ENCODE data around the gene MAD1L1.

The MAD1L1 gene

GRCh38 chr7:2148189-2148588 lies 84.6 kb downstream of the MAD1L1 start:
- H3K36me3 ChIP-seq (ENCODE audit: control insufficient read depth in 4 of 4, insufficient read depth in 4 of 4, low read length in 3 of 4), result peaks cover 2 to 64% (median 28%) of the 10 kb centered on the region in 4 experiments
- POLR2A ChIA-PET, result interaction anchor here (0.7 kb wide), 1 partner anchor 129 kb away, joined by 3 read pairs; no protein-coding TSS in a partner anchor

GRCh38 chr7:2146676-2147472 lies 85.9 kb downstream of the MAD1L1 start:
- Histone ChIP-seq H3K27ac (ENCODE audit: insufficient read depth in 1 of 2, low read depth in 1 of 2, low read length in 2 of 2, poor library complexity in 1 of 2, severe bottlenecking in 2 of 2) (no peak overlapping the region), H3K4me3 (ENCODE audit: control insufficient read depth in 1 of 7, extremely low read depth in 1 of 7, insufficient read depth in 4 of 7, low read depth in 2 of 7, low read length in 6 of 7) (no peak overlapping the region), H3K4me1 (ENCODE audit: control extremely low read depth in 1 of 4, control insufficient read depth in 4 of 4, insufficient read depth in 4 of 4, low read length in 3 of 4) (peaks cover 0 to 3% (median 0%) of the 10 kb centered on the region in 4 experiments), H3K36me3 (ENCODE audit: control insufficient read depth in 4 of 4, insufficient read depth in 4 of 4, low read length in 3 of 4) (peaks cover 2 to 64% (median 29%) of the 10 kb centered on the region in 4 experiments), H3K27me3 (replicated peaks in 2 of 5; ENCODE audit: control insufficient read depth in 4 of 5, insufficient read depth in 5 of 5, low read length in 4 of 5) (no peaks in the 10 kb centered on the region), H3K9me3 (ENCODE audit: control extremely low read depth in 1 of 5, control insufficient read depth in 4 of 5, insufficient read depth in 2 of 5, low read depth in 1 of 5, low read length in 4 of 5) (no peaks in the 10 kb centered on the region)
- WGBS (ENCODE audit: insufficient coverage), result 93% methylated on average over 31 of the region's 35 CpGs
- ChIA-PET CTCF (interaction anchor here (0.6 kb wide), 1 partner anchor 13 kb away, joined by 3 read pairs; no protein-coding TSS in a partner anchor), POLR2A (no interaction called here)
- no peak for DNase-seq

More at GRCh38 chr7:2148189-2148588, 84.6 kb downstream of the MAD1L1 start:
- Histone ChIP-seq H3K9me3 (ENCODE audit: control extremely low read depth in 1 of 5, control insufficient read depth in 4 of 5, insufficient read depth in 2 of 5, low read depth in 1 of 5, low read length in 4 of 5) (no peaks in the 10 kb centered on the region), H3K27me3 (replicated peaks in 2 of 5; ENCODE audit: control insufficient read depth in 4 of 5, insufficient read depth in 5 of 5, low read length in 4 of 5) (no peaks in the 10 kb centered on the region), H3K4me1 (ENCODE audit: control extremely low read depth in 1 of 4, control insufficient read depth in 4 of 4, insufficient read depth in 4 of 4, low read length in 3 of 4) (peaks cover 0 to 3% (median 0%) of the 10 kb centered on the region in 4 experiments), H3K27ac (ENCODE audit: insufficient read depth in 1 of 2, low read depth in 1 of 2, low read length in 2 of 2, poor library complexity in 1 of 2, severe bottlenecking in 2 of 2) (no peak overlapping the region), H3K4me3 (ENCODE audit: control insufficient read depth in 1 of 7, extremely low read depth in 1 of 7, insufficient read depth in 4 of 7, low read depth in 2 of 7, low read length in 6 of 7) (no peak overlapping the region)
- no peak for DNase-seq
- WGBS (ENCODE audit: insufficient coverage), result 96% methylated on average over 11 of the region's 11 CpGs
- CTCF ChIA-PET, result interaction anchor here (1.6 kb wide), 1 partner anchor 24 kb away, joined by 3 read pairs; no protein-coding TSS in a partner anchor

GRCh38 chr7:2145835-2146580 lies 86.7 kb downstream of the MAD1L1 start:
- Histone ChIP-seq H3K9me3 (ENCODE audit: control extremely low read depth in 1 of 5, control insufficient read depth in 4 of 5, insufficient read depth in 2 of 5, low read depth in 1 of 5, low read length in 4 of 5) (no peaks in the 10 kb centered on the region), H3K27ac (ENCODE audit: insufficient read depth in 1 of 2, low read depth in 1 of 2, low read length in 2 of 2, poor library complexity in 1 of 2, severe bottlenecking in 2 of 2) (no peak overlapping the region), H3K36me3 (ENCODE audit: control insufficient read depth in 4 of 4, insufficient read depth in 4 of 4, low read length in 3 of 4) (peaks cover 2 to 64% (median 29%) of the 10 kb centered on the region in 4 experiments), H3K27me3 (replicated peaks in 2 of 5; ENCODE audit: control insufficient read depth in 4 of 5, insufficient read depth in 5 of 5, low read length in 4 of 5) (no peaks in the 10 kb centered on the region), H3K4me1 (ENCODE audit: control extremely low read depth in 1 of 4, control insufficient read depth in 4 of 4, insufficient read depth in 4 of 4, low read length in 3 of 4) (peaks cover 0 to 3% (median 0%) of the 10 kb centered on the region in 4 experiments), H3K4me3 (ENCODE audit: control insufficient read depth in 1 of 7, extremely low read depth in 1 of 7, insufficient read depth in 4 of 7, low read depth in 2 of 7, low read length in 6 of 7) (no peak overlapping the region)
- ChIA-PET POLR2A (no interaction called here), CTCF (interaction anchor here (1.4 kb wide), 1 partner anchor 10 kb away, joined by 4 read pairs; no protein-coding TSS in a partner anchor)
- DNase-seq, result no peak
- WGBS (ENCODE audit: insufficient coverage), result 96% methylated on average over 42 of the region's 42 CpGs

- Histone ChIP-seq H3K27me3 (replicated peaks in 2 of 5; ENCODE audit: control insufficient read depth in 4 of 5, insufficient read depth in 5 of 5, low read length in 4 of 5) (no peaks in the 10 kb centered on the region), H3K4me1 (ENCODE audit: control extremely low read depth in 1 of 4, control insufficient read depth in 4 of 4, insufficient read depth in 4 of 4, low read length in 3 of 4) (no peaks in the 10 kb centered on the region), H3K36me3 (ENCODE audit: control insufficient read depth in 4 of 4, insufficient read depth in 4 of 4, low read length in 3 of 4) (peaks cover 2 to 64% (median 29%) of the 10 kb centered on the region in 4 experiments), H3K27ac (ENCODE audit: insufficient read depth in 1 of 2, low read depth in 1 of 2, low read length in 2 of 2, poor library complexity in 1 of 2, severe bottlenecking in 2 of 2) (no peak overlapping the region), H3K9me3 (ENCODE audit: control extremely low read depth in 1 of 5, control insufficient read depth in 4 of 5, insufficient read depth in 2 of 5, low read depth in 1 of 5, low read length in 4 of 5) (no peaks in the 10 kb centered on the region), H3K4me3 (ENCODE audit: control insufficient read depth in 1 of 7, extremely low read depth in 1 of 7, insufficient read depth in 4 of 7, low read depth in 2 of 7, low read length in 6 of 7) (no peak overlapping the region)
- DNase-seq, result no peak
- ChIA-PET POLR2A (no interaction called here), CTCF (interaction anchor here (1.4 kb wide), 1 partner anchor 9 kb away, joined by 4 read pairs; no protein-coding TSS in a partner anchor)
- whole genome bisulfite sequencing (ENCODE audit: insufficient coverage), result 97% methylated on average over 14 of the region's 15 CpGs
Measured at GRCh38 chr7:2144926-2145325, 87.8 kb downstream of the MAD1L1 start.

- no peak overlapping the region for H3K4me3 ChIP-seq (ENCODE audit: control insufficient read depth in 1 of 7, extremely low read depth in 1 of 7, insufficient read depth in 4 of 7, low read depth in 2 of 7, low read length in 6 of 7)
- WGBS (ENCODE audit: insufficient coverage), result 96% methylated on average over 25 of the region's 25 CpGs
- peaks cover 0 to 5% (median 1%) of the 10 kb centered on the region in 4 experiments for H3K4me1 ChIP-seq (ENCODE audit: control extremely low read depth in 1 of 4, control insufficient read depth in 4 of 4, insufficient read depth in 4 of 4, low read length in 3 of 4)
- H3K9me3 ChIP-seq (ENCODE audit: control extremely low read depth in 1 of 5, control insufficient read depth in 4 of 5, insufficient read depth in 2 of 5, low read depth in 1 of 5, low read length in 4 of 5), result no peaks in the 10 kb centered on the region
- no peak overlapping the region for H3K27ac ChIP-seq (ENCODE audit: insufficient read depth in 1 of 2, low read depth in 1 of 2, low read length in 2 of 2, poor library complexity in 1 of 2, severe bottlenecking in 2 of 2)
- ChIA-PET POLR2A (no interaction called here), CTCF (no interaction called here)
- H3K36me3 ChIP-seq (ENCODE audit: control insufficient read depth in 4 of 4, insufficient read depth in 4 of 4, low read length in 3 of 4), result peaks cover 2 to 57% (median 29%) of the 10 kb centered on the region in 4 experiments
- no peak for DNase-seq
- no peaks in the 10 kb centered on the region for H3K27me3 ChIP-seq (replicated peaks in 2 of 5; ENCODE audit: control insufficient read depth in 4 of 5, insufficient read depth in 5 of 5, low read length in 4 of 5)
Measured at GRCh38 chr7:2143981-2144595, 88.7 kb downstream of the MAD1L1 start.

GRCh38 chr7:2143450-2143849 lies 89.3 kb downstream of the MAD1L1 start:
- H3K27me3 ChIP-seq (replicated peaks in 2 of 5; ENCODE audit: control insufficient read depth in 4 of 5, insufficient read depth in 5 of 5, low read length in 4 of 5), result no peaks in the 10 kb centered on the region
- no peak overlapping the region for H3K27ac ChIP-seq (ENCODE audit: insufficient read depth in 1 of 2, low read depth in 1 of 2, low read length in 2 of 2, poor library complexity in 1 of 2, severe bottlenecking in 2 of 2)
- H3K36me3 ChIP-seq (ENCODE audit: control insufficient read depth in 4 of 4, insufficient read depth in 4 of 4, low read length in 3 of 4), result peaks cover 2 to 52% (median 29%) of the 10 kb centered on the region in 4 experiments
- DNase-seq, result no peak
- no peaks in the 10 kb centered on the region for H3K9me3 ChIP-seq (ENCODE audit: control extremely low read depth in 1 of 5, control insufficient read depth in 4 of 5, insufficient read depth in 2 of 5, low read depth in 1 of 5, low read length in 4 of 5)
- POLR2A ChIA-PET, result no interaction called here
- no peak overlapping the region for H3K4me3 ChIP-seq (ENCODE audit: control insufficient read depth in 1 of 7, extremely low read depth in 1 of 7, insufficient read depth in 4 of 7, low read depth in 2 of 7, low read length in 6 of 7)
- CTCF ChIA-PET, result no interaction called here
- WGBS (ENCODE audit: insufficient coverage), result 98% methylated on average over 6 of the region's 7 CpGs
- H3K4me1 ChIP-seq (ENCODE audit: control extremely low read depth in 1 of 4, control insufficient read depth in 4 of 4, insufficient read depth in 4 of 4, low read length in 3 of 4), result peaks cover 3 to 10% (median 7%) of the 10 kb centered on the region in 4 experiments

All from common myeloid progenitor, CD34-positive (primary cell).